ENCODE results near the gene MPC1.

GRCh38 chr6:166379800-166380199, 2.9 kb downstream of the MPC1 start:
- no peak for TF ChIP-seq REST (IDR thresholded peaks at IDR 0.05; ENCODE audit: borderline replicate concordance)
- TF ChIP-seq, protein P1, sequence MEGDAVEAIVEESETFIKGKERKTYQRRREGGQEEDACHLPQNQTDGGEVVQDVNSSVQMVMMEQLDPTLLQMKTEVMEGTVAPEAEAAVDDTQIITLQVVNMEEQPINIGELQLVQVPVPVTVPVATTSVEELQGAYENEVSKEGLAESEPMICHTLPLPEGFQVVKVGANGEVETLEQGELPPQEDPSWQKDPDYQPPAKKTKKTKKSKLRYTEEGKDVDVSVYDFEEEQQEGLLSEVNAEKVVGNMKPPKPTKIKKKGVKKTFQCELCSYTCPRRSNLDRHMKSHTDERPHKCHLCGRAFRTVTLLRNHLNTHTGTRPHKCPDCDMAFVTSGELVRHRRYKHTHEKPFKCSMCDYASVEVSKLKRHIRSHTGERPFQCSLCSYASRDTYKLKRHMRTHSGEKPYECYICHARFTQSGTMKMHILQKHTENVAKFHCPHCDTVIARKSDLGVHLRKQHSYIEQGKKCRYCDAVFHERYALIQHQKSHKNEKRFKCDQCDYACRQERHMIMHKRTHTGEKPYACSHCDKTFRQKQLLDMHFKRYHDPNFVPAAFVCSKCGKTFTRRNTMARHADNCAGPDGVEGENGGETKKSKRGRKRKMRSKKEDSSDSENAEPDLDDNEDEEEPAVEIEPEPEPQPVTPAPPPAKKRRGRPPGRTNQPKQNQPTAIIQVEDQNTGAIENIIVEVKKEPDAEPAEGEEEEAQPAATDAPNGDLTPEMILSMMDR (IDR thresholded peaks at IDR 0.05; ENCODE audit: poor library complexity, severe bottlenecking): no peak
- no peak for TF ChIP-seq POLR2AphosphoS5 (IDR thresholded peaks at IDR 0.05)
